SU-DHL-6 (cell line): ENCODE results near the gene SLC12A7.

Experiments
- H2AFZ ChIP-seq: fragments of 200-600 bp; sonication (generic); 2 replicates; pipeline ENCODE4 v1.6.1; 2014; ENCODE audit warnings: low read depth, mild to moderate bottlenecking, moderate library complexity, mixed read lengths, antibody characterized with exemption, low read length; ENCODE audit not compliant: severe bottlenecking
- H3F3A ChIP-seq: fragments of 200-600 bp; shearing (Covaris generic); 2 replicates; pipeline ENCODE4 v1.6.0; 2016; ENCODE audit warnings: antibody characterized with exemption, mild to moderate bottlenecking; ENCODE audit not compliant: insufficient read depth
- H3K27ac ChIP-seq: fragments of 200-600 bp; sonication (generic); 2 replicates; pipeline ENCODE4 v1.5.1; 2016; ENCODE audit warnings: low read depth, mild to moderate bottlenecking, low read length, moderate library complexity, mixed read lengths
- H3K27me3 ChIP-seq: fragments of 200-600 bp; sonication (generic), shearing (Covaris generic); 2 replicates; pipeline ENCODE4 v1.6.0; 2014; ENCODE audit warnings: mild to moderate bottlenecking, low read length
- H3K36me3 ChIP-seq: fragments of 200-600 bp; sonication (generic); 2 replicates; pipeline ENCODE4 v1.6.1; 2014; ENCODE audit warnings: mild to moderate bottlenecking, low read length, mixed read lengths
- H3K4me2 ChIP-seq: fragments of 300-600, 200-600 bp; shearing (Covaris generic), sonication (generic); 2 replicates; pipeline ENCODE4 v1.6.0; 2014; ENCODE audit warnings: low read length, low read depth, mild to moderate bottlenecking; ENCODE audit not compliant: poor library complexity, severe bottlenecking
- H3K4me3 ChIP-seq: fragments of 200-600 bp; sonication (generic); 2 replicates; pipeline ENCODE4 v1.5.1; 2014; ENCODE audit warnings: antibody characterized with exemption, low read length, mild to moderate bottlenecking, mixed read lengths; ENCODE audit not compliant: insufficient read depth, poor library complexity, severe bottlenecking
- H3K79me2 ChIP-seq: fragments of 200-600 bp; sonication (generic); 2 replicates; pipeline ENCODE4 v1.6.1; 2014; ENCODE audit warnings: mild to moderate bottlenecking, low read length, moderate library complexity; ENCODE audit not compliant: insufficient read depth
- H3K9ac ChIP-seq: fragments of 200-600 bp; sonication (generic); 2 replicates; pipeline ENCODE4 v1.7.0; 2014; ENCODE audit warnings: mild to moderate bottlenecking, low read length
- H3K9me2 ChIP-seq: fragments of 200-600 bp; sonication (generic); replicated peaks from 2 replicates; pipeline ENCODE4 v1.6.1; 2014; ENCODE audit warnings: low read length; ENCODE audit not compliant: insufficient read depth
- H3K9me3 ChIP-seq: fragments of 200-600 bp; sonication (generic); 2 replicates; pipeline ENCODE4 v1.6.1; 2014; ENCODE audit warnings: low read length, mixed read lengths; ENCODE audit not compliant: insufficient read depth
- H4K20me1 ChIP-seq: fragments of 200-600 bp; sonication (generic); 2 replicates; pipeline ENCODE4 v1.6.1; 2014; ENCODE audit warnings: low read depth, mild to moderate bottlenecking, antibody characterized with exemption, low read length, moderate library complexity, mixed read lengths
- CTCF ChIP-seq: fragments of 200-600 bp; sonication (generic); IDR thresholded peaks from one replicate; pipeline ENCODE4 v1.5.1; 2017; ENCODE audit warnings: antibody characterized with exemption, mild to moderate bottlenecking, low read length, moderate library complexity; ENCODE audit not compliant: insufficient read depth, poor library complexity, severe bottlenecking
- EZH2phosphoT487 ChIP-seq: fragments of 200-600 bp; sonication (generic), shearing (Covaris generic); conservative IDR thresholded peaks from 2 replicates; pipeline ENCODE4 v1.6.1; 2018; ENCODE audit warnings: mild to moderate bottlenecking, antibody characterized with exemption, low read length, moderate library complexity, mixed read lengths

Gene SLC12A7

DNA sequence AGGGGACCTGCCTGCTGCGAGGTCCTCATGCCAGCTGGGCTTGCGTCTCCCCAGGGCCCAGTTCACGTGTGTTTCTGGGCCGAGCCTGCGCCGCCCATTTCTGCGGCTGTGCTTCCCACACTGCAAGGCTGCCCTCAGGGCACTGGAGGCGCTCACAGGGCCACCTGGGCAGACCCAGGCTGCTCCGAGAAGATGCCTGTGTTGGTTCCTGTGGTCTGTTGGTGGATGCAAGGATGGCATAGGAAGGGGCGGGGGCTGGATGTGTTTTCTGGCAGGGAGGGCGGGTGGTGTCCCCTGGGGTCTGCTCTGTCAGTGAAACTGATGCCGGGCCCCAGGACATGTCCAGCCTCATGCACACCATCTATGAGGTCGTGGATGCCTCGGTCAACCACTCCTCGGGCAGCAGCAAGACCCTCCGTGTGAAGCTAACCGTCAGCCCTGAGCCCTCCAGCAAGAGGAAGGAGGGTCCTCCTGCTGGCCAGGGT lies 77.4 kb downstream of the SLC12A7 start:
- H3K36me3 ChIP-seq: no peaks in the 10 kb centered on the region
- no peak overlapping the region for H3K4me3 ChIP-seq
- H3K27me3 ChIP-seq: no peaks in the 10 kb centered on the region
- H2AFZ ChIP-seq: no peak overlapping the region
- H3K9me2 ChIP-seq: no peaks in the 10 kb centered on the region
- H3K79me2 ChIP-seq: no peaks in the 10 kb centered on the region
- H3K27ac ChIP-seq: no peak overlapping the region
- no peaks in the 10 kb centered on the region for H3F3A ChIP-seq
- H3K4me2 ChIP-seq: no peak overlapping the region
- no peak overlapping the region for H3K9ac ChIP-seq
- no peaks in the 10 kb centered on the region for H3K9me3 ChIP-seq
- H4K20me1 ChIP-seq: no peaks in the 10 kb centered on the region
- TF ChIP-seq EZH2phosphoT487: no peak

GRCh38 chr5:1033606-1034420 lies 78.0 kb downstream of the SLC12A7 start:
- TF ChIP-seq EZH2phosphoT487 (no peak), CTCF (no peak)
- Histone ChIP-seq H3K27me3 (no peaks in the 10 kb centered on the region), H3K27ac (no peak overlapping the region), H3K79me2 (no peaks in the 10 kb centered on the region), H3K9me2 (no peaks in the 10 kb centered on the region), H3F3A (no peaks in the 10 kb centered on the region), H3K36me3 (no peaks in the 10 kb centered on the region), H3K4me2 (no peak overlapping the region), H3K9ac (no peak overlapping the region), H4K20me1 (no peaks in the 10 kb centered on the region), H3K4me3 (no peak overlapping the region), H3K9me3 (no peaks in the 10 kb centered on the region), H2AFZ (no peak overlapping the region)

DNA sequence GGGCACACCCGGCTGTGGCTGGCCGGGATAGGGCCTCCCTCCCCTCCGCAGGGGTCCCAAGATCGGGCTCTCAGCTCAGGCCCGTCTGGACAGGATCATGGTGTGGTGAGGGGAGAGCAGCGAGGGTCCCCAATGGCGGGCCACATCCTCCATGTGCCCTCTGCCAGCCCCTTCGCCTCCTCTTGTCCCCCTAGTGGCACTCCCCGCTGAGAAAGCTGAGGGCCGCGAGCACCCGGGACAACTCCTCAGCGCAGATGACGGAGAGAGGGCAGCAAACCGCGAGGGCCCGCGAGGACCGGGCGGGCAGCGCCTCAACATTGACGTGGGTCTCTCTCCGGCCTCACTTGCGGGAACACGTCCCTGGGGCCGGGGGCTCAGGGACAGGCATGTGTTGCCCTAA lies 78.7 kb downstream of the SLC12A7 start:
- Histone ChIP-seq H3K4me3 (no peak overlapping the region), H3K9me2 (no peaks in the 10 kb centered on the region), H3K27me3 (no peaks in the 10 kb centered on the region), H4K20me1 (no peaks in the 10 kb centered on the region), H3K36me3 (no peaks in the 10 kb centered on the region), H3K9me3 (no peaks in the 10 kb centered on the region), H3K27ac (no peak overlapping the region), H3K4me2 (no peak overlapping the region), H3K79me2 (no peaks in the 10 kb centered on the region), H3F3A (no peaks in the 10 kb centered on the region), H3K9ac (no peak overlapping the region), H2AFZ (no peak overlapping the region)
- TF ChIP-seq EZH2phosphoT487: no peak
- TF ChIP-seq CTCF: no peak

- Histone ChIP-seq H3F3A (no peaks in the 10 kb centered on the region), H3K4me2 (no peak overlapping the region), H3K27me3 (no peaks in the 10 kb centered on the region), H3K9me2 (no peaks in the 10 kb centered on the region), H3K9me3 (no peaks in the 10 kb centered on the region), H3K36me3 (no peaks in the 10 kb centered on the region), H4K20me1 (no peaks in the 10 kb centered on the region), H3K9ac (no peak overlapping the region), H2AFZ (no peak overlapping the region), H3K27ac (no peak overlapping the region), H3K79me2 (no peaks in the 10 kb centered on the region), H3K4me3 (no peak overlapping the region)
- TF ChIP-seq EZH2phosphoT487 (no peak), CTCF (no peak)
Measured at GRCh38 chr5:1032551-1033027, 79.3 kb downstream of the SLC12A7 start.
